GM23248 (cell line): ENCODE results near the gene SMCHD1. TPM values are rescaled to one million over a fixed set of nuclear protein-coding genes. Genes with fewer than 3 reads are reported as not detected.

ENCODE experiments used
- DNase-seq: peaks from one replicate; pipeline ENCODE4 v3.0.0-alpha.2; 2015
- H2AFZ ChIP-seq: fragments of 200-600 bp; sonication (generic); 2 replicates; pipeline ENCODE4 v1.6.1; 2016; ENCODE audit warnings: antibody characterized with exemption
- H3F3A ChIP-seq: fragments of 200-600 bp; sonication (generic); 2 replicates; pipeline ENCODE4 v1.6.1; 2016; ENCODE audit warnings: mild to moderate bottlenecking, antibody characterized with exemption, mixed run types; ENCODE audit not compliant: insufficient read depth
- H3K27ac ChIP-seq: fragments of 200-600 bp; sonication (generic); 2 replicates; pipeline ENCODE4 v1.5.1; 2016; ENCODE audit warnings: mild to moderate bottlenecking
- H3K27me3 ChIP-seq: fragments of 200-600 bp; sonication (generic); replicated peaks from 2 replicates; pipeline ENCODE4 v1.6.1; 2016; ENCODE audit warnings: mild to moderate bottlenecking; ENCODE audit not compliant: insufficient read depth
- H3K36me3 ChIP-seq: fragments of 200-600 bp; sonication (generic); 2 replicates; pipeline ENCODE4 v1.6.1; 2016; ENCODE audit warnings: low read depth, mild to moderate bottlenecking
- H3K4me1 ChIP-seq: fragments of 200-600 bp; sonication (generic); 2 replicates; pipeline ENCODE4 v1.6.1; 2016; ENCODE audit warnings: mild to moderate bottlenecking; ENCODE audit not compliant: insufficient read depth
- H3K4me2 ChIP-seq: fragments of 200-600 bp; sonication (generic); one replicate; pipeline ENCODE4 v1.6.1; 2016; ENCODE audit warnings: mild to moderate bottlenecking; ENCODE audit not compliant: unreplicated experiment
- H3K4me3 ChIP-seq: fragments of 200-600 bp; sonication (generic); 2 replicates; pipeline ENCODE4 v1.5.1; 2016; ENCODE audit warnings: mild to moderate bottlenecking
- H3K79me2 ChIP-seq: fragments of 200-600 bp; sonication (generic); 2 replicates; pipeline ENCODE4 v1.6.1; 2016; ENCODE audit warnings: mild to moderate bottlenecking; ENCODE audit not compliant: insufficient read depth
- H3K9ac ChIP-seq: fragments of 200-600 bp; sonication (generic); 2 replicates; pipeline ENCODE4 v1.6.1; 2016; ENCODE audit warnings: mild to moderate bottlenecking
- H3K9me2 ChIP-seq: fragments of 200-600 bp; sonication (generic); 2 replicates; pipeline ENCODE4 v1.6.1; 2016; ENCODE audit warnings: mixed run types, mild to moderate bottlenecking, moderate library complexity; ENCODE audit not compliant: insufficient read depth
- H3K9me3 ChIP-seq: fragments of 200-600 bp; sonication (generic); one replicate; pipeline ENCODE4 v1.6.1; 2017; ENCODE audit warnings: low read depth
- H4K20me1 ChIP-seq: fragments of 200-600 bp; sonication (generic); 2 replicates; pipeline ENCODE4 v1.6.0; 2016; ENCODE audit not compliant: insufficient read depth
- EZH2 ChIP-seq: fragments of 200-600 bp; sonication (generic); IDR thresholded peaks from 2 replicates; pipeline ENCODE4 v1.6.1; 2018; ENCODE audit warnings: antibody characterized with exemption, mild to moderate bottlenecking; ENCODE audit not compliant: insufficient read depth, poor library complexity, severe bottlenecking
- EZH2phosphoT487 ChIP-seq: fragments of 200-600 bp; sonication (generic); IDR thresholded peaks from 2 replicates; pipeline ENCODE4 v1.6.1; 2018; ENCODE audit warnings: antibody characterized with exemption, moderate library complexity, mild to moderate bottlenecking, low read depth; ENCODE audit not compliant: insufficient read depth
- WGBS, 2 experiments: methylation state at CpG; one replicate each; pipeline ENCODE4 v1.1.6; 2015 to 2017; ENCODE audit warnings: low lambda C conversion rate in 2 of 2, low coverage in 1 of 2; ENCODE audit errors: missing lambda C conversion rate in 2 of 2; 5-methylcytosine and 5-hydroxymethylcytosine counted together
- in situ Hi-C: fragments of 300-500 bp; cut with MboI; formaldehyde crosslinking; loops from 2 replicates; pipeline ENCODE4 v1.15.0; 2020
- polyA plus RNA-seq: library from polyadenylated mRNA; unstranded; fragments of >200 nt; fragmentation: Nextera tagmentation; extraction: Ambion mirVana; gene quantifications from 2 replicates; pipeline ENCODE4 v1.2.1, GENCODE V29; 2016
- total RNA-seq: library from RNA; depleted of rRNA; stranded (reverse); fragments of >200 nt; shearing (Covaris generic); gene quantifications from 2 replicates; pipeline ENCODE4 v1.2.3, GENCODE V29; 2014

The SMCHD1 gene
- total and polyA plus RNA-seq, 2 experiments from 2014 or later = 6.4 to 34.0 TPM

DNA sequence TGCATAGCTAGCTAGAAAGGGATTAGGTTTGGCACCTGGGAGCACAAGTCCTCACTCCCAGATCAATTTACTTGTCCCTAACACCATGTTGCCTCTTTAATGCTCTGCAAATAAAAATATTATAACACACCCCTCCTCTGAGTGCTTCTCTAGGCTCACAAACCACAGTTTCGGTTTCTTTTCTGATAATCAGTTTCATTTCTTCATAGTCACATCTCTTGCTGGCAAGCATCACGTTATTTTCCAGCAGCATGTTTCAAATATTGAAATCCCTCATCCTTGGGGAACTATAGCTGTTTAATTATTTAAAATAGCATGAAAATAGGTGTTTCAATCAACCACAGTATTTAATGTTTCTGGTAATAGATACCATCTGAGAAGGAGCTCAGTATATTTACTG lies 13.9 kb upstream of the SMCHD1 start:
- in situ Hi-C loops = no loop called here
- H3K27ac ChIP-seq = no peak overlapping the region
- H3K27me3 ChIP-seq = no peaks in the 10 kb centered on the region
- peak overlapping the region; percentile 51 for H3K4me3 ChIP-seq
- WGBS, 2 experiments = 7 to 9% methylated on average over 2 of the region's 2 CpGs
- no peaks in the 10 kb centered on the region for H3K36me3 ChIP-seq
- H3K9me2 ChIP-seq = no peaks in the 10 kb centered on the region
- H4K20me1 ChIP-seq = no peaks in the 10 kb centered on the region
- H3K4me2 ChIP-seq = peak overlapping the region; percentile 80
- no peak for TF ChIP-seq EZH2phosphoT487
- TF ChIP-seq EZH2 = no peak
- H3K79me2 ChIP-seq = no peaks in the 10 kb centered on the region
- peaks cover 9% of the 10 kb centered on the region; the same call in 1 of the 2 replicates for H3K4me1 ChIP-seq
- peak overlapping the region; percentile 63 for H2AFZ ChIP-seq
- H3K9me3 ChIP-seq = no peaks in the 10 kb centered on the region
- H3F3A ChIP-seq = no peaks in the 10 kb centered on the region
- 0 out of 2 replicates have a peak overlapping the region, but pooled peaks have one; percentile 17 for H3K9ac ChIP-seq
- DNase-seq = peak; percentile 37

DNA sequence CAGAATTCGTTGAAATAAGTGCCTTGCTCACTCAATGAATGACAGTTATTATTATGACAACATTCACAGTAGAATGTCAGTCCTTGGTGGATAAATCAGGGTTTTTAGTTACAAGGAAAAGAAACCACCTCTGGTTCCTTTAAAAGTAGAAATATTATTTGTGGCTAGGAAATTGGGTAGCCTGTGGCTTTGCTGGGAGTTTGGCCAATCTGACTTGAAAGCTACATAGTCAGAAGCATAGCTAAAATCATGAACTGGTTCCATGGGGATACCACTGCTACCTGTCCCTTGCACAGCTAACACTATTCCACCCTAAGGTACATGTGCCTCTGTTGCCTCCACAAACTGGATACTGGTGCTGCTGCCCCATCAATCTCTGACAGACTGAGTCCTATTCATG lies 12.8 kb upstream of the SMCHD1 start:
- Histone ChIP-seq H3K27ac (no peak overlapping the region), H3K36me3 (no peaks in the 10 kb centered on the region), H3K4me3 (no peak overlapping the region), H3K4me2 (no peak overlapping the region), H3K4me1 (peaks cover 6% of the 10 kb centered on the region; the same call in 1 of the 2 replicates), H3K79me2 (no peaks in the 10 kb centered on the region), H4K20me1 (no peaks in the 10 kb centered on the region), H3K27me3 (no peaks in the 10 kb centered on the region), H3K9me2 (no peaks in the 10 kb centered on the region), H2AFZ (no peak overlapping the region), H3K9me3 (no peaks in the 10 kb centered on the region), H3K9ac (no peak overlapping the region), H3F3A (no peaks in the 10 kb centered on the region)
- in situ Hi-C loops = no loop called here
- 90 to 91% methylated on average over 1 of the region's 1 CpG for WGBS, 2 experiments
- TF ChIP-seq EZH2phosphoT487 (no peak), EZH2 (no peak)
- DNase-seq = no peak

DNA sequence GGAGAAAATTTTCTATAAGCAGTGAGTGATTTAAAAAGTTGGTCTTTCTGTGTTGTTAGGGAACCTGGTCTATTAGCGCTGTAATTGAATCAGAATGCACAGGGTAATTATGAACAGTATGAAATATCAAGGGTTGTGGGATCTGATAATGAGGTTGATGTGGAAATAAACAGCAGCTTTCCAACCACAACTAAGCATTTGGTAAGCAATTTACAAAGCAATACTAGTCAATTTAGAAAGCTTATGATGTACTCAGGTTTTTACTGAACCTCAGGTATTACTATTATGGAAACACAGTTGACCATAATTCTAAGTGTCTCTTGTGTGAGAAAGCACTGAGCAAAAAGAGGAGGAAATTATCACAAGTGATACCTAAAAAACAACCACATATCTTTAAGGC lies 11.0 kb upstream of the SMCHD1 start:
- no peaks in the 10 kb centered on the region for H3K9me2 ChIP-seq
- no peaks in the 10 kb centered on the region for H3K4me1 ChIP-seq
- no peaks in the 10 kb centered on the region for H3K9me3 ChIP-seq
- no peaks in the 10 kb centered on the region for H4K20me1 ChIP-seq
- H3K9ac ChIP-seq = no peak overlapping the region
- TF ChIP-seq EZH2 (no peak), EZH2phosphoT487 (no peak)
- in situ Hi-C loops = no loop called here
- DNase-seq = no peak
- no peaks in the 10 kb centered on the region for H3K36me3 ChIP-seq
- H3K4me2 ChIP-seq = no peak overlapping the region
- H3K4me3 ChIP-seq = no peak overlapping the region
- H3K27me3 ChIP-seq = no peaks in the 10 kb centered on the region
- WGBS, 2 experiments = 93 to 94% methylated on average over 1 of the region's 1 CpG
- H3K27ac ChIP-seq = no peak overlapping the region
- no peaks in the 10 kb centered on the region for H3F3A ChIP-seq
- no peak overlapping the region for H2AFZ ChIP-seq
- H3K79me2 ChIP-seq = no peaks in the 10 kb centered on the region

DNA sequence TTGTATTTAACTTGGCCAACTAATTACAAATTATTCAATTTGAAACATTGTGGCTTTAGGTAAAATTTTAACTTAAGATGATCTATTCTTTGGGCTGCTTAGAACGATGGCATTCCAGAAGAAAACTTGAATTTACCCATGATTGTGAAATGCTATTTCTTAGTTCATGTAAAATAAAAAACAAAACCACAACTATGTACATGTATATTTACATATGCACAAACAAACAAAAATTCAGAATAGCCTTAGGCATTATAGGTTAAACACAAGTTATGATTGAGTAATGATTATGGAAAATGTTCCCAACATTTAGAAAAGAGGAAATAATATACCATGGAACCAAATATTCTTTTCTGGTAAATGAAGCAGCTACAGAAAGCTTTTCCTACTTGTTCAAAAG lies 3.5 kb upstream of the SMCHD1 start:
- WGBS, 2 experiments = 80 to 88% methylated on average over 1 of the region's 1 CpG
- in situ Hi-C loops = no loop called here
- no peak for DNase-seq
- no peaks in the 10 kb centered on the region for H4K20me1 ChIP-seq
- no peaks in the 10 kb centered on the region for H3K9me3 ChIP-seq
- no peak overlapping the region for H3K4me2 ChIP-seq
- H2AFZ ChIP-seq = no peak overlapping the region
- H3K4me3 ChIP-seq = no peak overlapping the region
- H3K79me2 ChIP-seq = peaks cover 12% of the 10 kb centered on the region
- no peaks in the 10 kb centered on the region for H3K9me2 ChIP-seq
- TF ChIP-seq EZH2phosphoT487 = no peak
- H3K4me1 ChIP-seq = no peaks in the 10 kb centered on the region
- no peak overlapping the region for H3K9ac ChIP-seq
- no peak overlapping the region for H3K27ac ChIP-seq
- no peaks in the 10 kb centered on the region for H3K36me3 ChIP-seq
- H3K27me3 ChIP-seq = no peaks in the 10 kb centered on the region
- peaks cover 3% of the 10 kb centered on the region; the same call in 1 of the 2 replicates for H3F3A ChIP-seq

DNA sequence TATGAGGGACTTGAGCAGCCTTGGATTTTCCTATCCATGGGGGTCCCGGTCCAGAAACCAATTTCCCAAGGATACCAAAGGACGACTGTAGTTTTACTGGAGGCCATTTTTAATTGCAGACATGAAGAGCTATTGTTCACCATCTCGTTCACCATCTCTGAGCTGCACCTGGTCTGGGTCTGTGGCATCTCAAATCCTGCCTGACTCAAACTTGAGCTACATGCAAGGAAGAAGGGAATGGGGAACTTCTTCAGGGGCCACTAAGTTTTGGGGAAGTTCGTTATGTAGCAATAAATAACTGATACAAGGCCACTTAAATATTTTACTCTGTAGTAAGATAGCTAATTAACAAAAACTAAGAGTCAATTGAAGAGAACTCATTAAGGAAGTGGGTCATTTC lies 2.1 kb upstream of the SMCHD1 start:
- H3K4me3 ChIP-seq = no peak overlapping the region
- WGBS, 2 experiments = 86% methylated on average over 4 of the region's 4 CpGs
- H3K4me1 ChIP-seq = peaks cover 14% of the 10 kb centered on the region
- no peak overlapping the region for H3K4me2 ChIP-seq
- H3K9me2 ChIP-seq = no peaks in the 10 kb centered on the region
- in situ Hi-C loops = no loop called here
- H2AFZ ChIP-seq = no peak overlapping the region
- no peaks in the 10 kb centered on the region for H3K27me3 ChIP-seq
- H3K9me3 ChIP-seq = no peaks in the 10 kb centered on the region
- no peak overlapping the region for H3K9ac ChIP-seq
- 0 out of 2 replicates have a peak, but pooled peaks cover 2% of the 10 kb centered on the region for H4K20me1 ChIP-seq
- DNase-seq = no peak
- TF ChIP-seq EZH2 = no peak
- no peak for TF ChIP-seq EZH2phosphoT487
- H3K27ac ChIP-seq = no peak overlapping the region
- H3K36me3 ChIP-seq = no peaks in the 10 kb centered on the region
- H3K79me2 ChIP-seq = peaks cover 27% of the 10 kb centered on the region
- H3F3A ChIP-seq = peaks cover 14% of the 10 kb centered on the region
